Heart right ventricle (tissue), 16 donors: ENCODE data around the gene TENM4. TPM values are rescaled to one million over a fixed set of nuclear protein-coding genes. Genes with fewer than 3 reads are reported as not detected.

ENCODE experiments used
- ATAC-seq, 8 donors: fragments of 200-7000 bp; cut with Tn5 transposase; one replicate each; pipeline ENCODE4 v1.9.1; 2020; ENCODE audit warnings: mild to moderate bottlenecking in 8 of 8, moderate library complexity in 8 of 8, moderate number of reproducible peaks in 1 of 8
- DNase-seq, 2 donors: peaks; one replicate each; pipeline ENCODE4 v3.0.0-alpha.2; 2020
- H3K27ac ChIP-seq, 10 donors: fragments of 200-600 bp; sonication (generic) in 2 of 10; one replicate each; pipeline versions ENCODE4 v1.5.0 to v1.8.0; 2020 to 2022; ENCODE audit warnings: mild to moderate bottlenecking in 3 of 10
- H3K27me3 ChIP-seq, 7 donors: fragments of 200-600 bp; one replicate each; pipeline ENCODE4 v1.8.0; 2021 to 2022; ENCODE audit warnings: mild to moderate bottlenecking in 2 of 7
- H3K36me3 ChIP-seq, 9 donors: fragments of 200-600 bp; sonication (generic) in 1 of 9; one replicate each; pipeline versions ENCODE4 v1.5.0 to v1.8.0; 2020 to 2022; ENCODE audit warnings: mild to moderate bottlenecking in 2 of 9
- H3K4me1 ChIP-seq, 9 donors: fragments of 200-600 bp; sonication (generic) in 1 of 9; one replicate each; pipeline versions ENCODE4 v1.5.0 to v1.8.0; 2020 to 2022; ENCODE audit warnings: mild to moderate bottlenecking in 4 of 9
- H3K4me3 ChIP-seq, 10 donors: fragments of 200-600 bp; sonication (generic) in 2 of 10; one replicate each; pipeline versions ENCODE4 v1.5.0 to v1.8.0; 2020 to 2022; ENCODE audit warnings: mild to moderate bottlenecking in 7 of 10, moderate library complexity in 2 of 10
- H3K9me3 ChIP-seq, 11 donors: fragments of 200-600 bp in 10 of 11; sonication (generic) in 2 of 11; one replicate each; pipeline versions ENCODE4 v1.5.0 to v1.8.0; 2013 to 2022; ENCODE audit warnings: mild to moderate bottlenecking in 2 of 11, control low read depth in 1 of 11, moderate library complexity in 1 of 11
- CTCF ChIP-seq, 9 donors: fragments of 200-600 bp; sonication (generic) in 2 of 9; IDR thresholded peaks; one replicate each; pipeline versions ENCODE4 v1.5.0 to v1.8.0; 2021 to 2022; ENCODE audit warnings: antibody characterized with exemption in 9 of 9, mild to moderate bottlenecking in 5 of 9, moderate library complexity in 1 of 9
- WGBS, 2 donors: extraction: QIAGEN DNeasy Blood & Tissue Kit; methylation state at CpG; one replicate each; pipeline ENCODE4 v1.1.7; 2013; ENCODE audit warnings: inconsistent platforms in 1 of 2; 5-methylcytosine and 5-hydroxymethylcytosine counted together
- intact Hi-C, 10 donors: fragments of 100-400 bp; cut with DNase I; formaldehyde crosslinking; loops; one replicate each; pipeline versions ENCODE4 v1.11.1 to v1.14.2; 2022
- polyA plus RNA-seq, 2 donors: library from polyadenylated mRNA; stranded (reverse); fragments of 200-250 nt; gene quantifications; one replicate each; pipeline ENCODE4 v1.2.3, GENCODE V29; 2013
- total RNA-seq, 10 donors: library from RNA; stranded (reverse); fragmentation: NEBNext Ultra II Directional in 3 of 10; extraction: Animal tissue kit (Norgen Biotek cat#: 25700) in 3 of 10; gene quantifications; one replicate each; pipeline versions ENCODE4 v1.2.1 to v1.2.4, GENCODE V29; 2021 to 2023
- donor health status: Arrhythmogenic right ventricular cardiomyopathy.
- donor health status: ischemic (EF 13 %, LVEDD 7.1; RV severe dilation, severe dysfunction).
- donor health status: healthy with polysubstance abuse.
- donor health status: DM: no; HTN: yes; CAD: no.
- donor health status: DM: no; HTN: no; CAD: no.
- donor health status: ischemic (EF 25% LVEDD 6.9; RV normal size, moderate dysfunction).
- donor health status: ischemic (EF 25% LVEDD 5.7; RV mildly dilated, moderate dysfunction).
- donor health status: healthy.
- donor health status: DM: yes; HTN: yes; CAD: no.
- donor health status: Ischemic cardiomyopathy.
- donor health status: ischemic (EF 35%, LVEDD 5.7; RV mildly dilated, moderate dysfunction).
- donor health status: nonischemic (EF 11% LVEDD 7.7; RV severe dilation, severe dysfunction).
- donor health status: DM: yes; HTN: yes; CAD: no.
- donor health status: PGD.
- donor health status: ischemic (EF 29% LVEDD 5.4; RV normal size, mild dysfunction).
- donor health status: nonischemic (EF 23%, LVEDD 6.1; RV moderate dilation, normal function).

Gene TENM4
- total and polyA plus RNA-seq, 12 donors, result 0.10 to 3.6 (median 0.91) TPM

DNA sequence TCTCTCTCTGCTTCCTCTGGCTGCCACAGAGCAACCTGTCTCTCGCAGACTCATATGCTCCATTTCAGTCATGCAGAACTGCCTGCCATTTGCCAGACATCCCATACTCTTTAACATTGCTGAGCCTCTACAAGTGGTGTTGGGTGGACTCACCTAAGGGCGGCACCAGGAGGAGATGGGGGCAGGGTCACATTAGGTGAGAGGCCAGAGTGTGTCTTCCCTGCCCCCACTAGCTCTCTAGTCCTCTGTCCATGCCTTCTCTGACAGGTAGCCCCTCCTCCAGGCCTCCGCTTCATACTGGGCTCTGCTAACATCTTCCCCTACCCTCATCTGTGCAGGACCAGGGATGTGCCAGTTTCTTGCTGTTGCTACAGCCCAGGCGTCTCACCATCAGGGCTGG lies 366.3 kb downstream of the TENM4 start:
- Histone ChIP-seq H3K4me3 (no peak overlapping the region), H3K4me1 (no peaks in the 10 kb centered on the region), H3K9me3 (no peaks in the 10 kb centered on the region), H3K36me3 (no peaks in the 10 kb centered on the region), H3K27ac (no peak overlapping the region), H3K27me3 (no peaks in the 10 kb centered on the region)
- DNase-seq, result no peak
- no peak for ATAC-seq
- intact Hi-C loops, result loop anchor here in 2 of 10 donors (5.0 to 10.0 kb wide), 2 partner anchors 427 to 430 kb away; no protein-coding TSS in a partner anchor
- no peak for TF ChIP-seq CTCF (IDR thresholded peaks at IDR 0.05)
- 94 to 99% methylated on average over 4 of the region's 4 CpGs for WGBS, 2 donors

DNA sequence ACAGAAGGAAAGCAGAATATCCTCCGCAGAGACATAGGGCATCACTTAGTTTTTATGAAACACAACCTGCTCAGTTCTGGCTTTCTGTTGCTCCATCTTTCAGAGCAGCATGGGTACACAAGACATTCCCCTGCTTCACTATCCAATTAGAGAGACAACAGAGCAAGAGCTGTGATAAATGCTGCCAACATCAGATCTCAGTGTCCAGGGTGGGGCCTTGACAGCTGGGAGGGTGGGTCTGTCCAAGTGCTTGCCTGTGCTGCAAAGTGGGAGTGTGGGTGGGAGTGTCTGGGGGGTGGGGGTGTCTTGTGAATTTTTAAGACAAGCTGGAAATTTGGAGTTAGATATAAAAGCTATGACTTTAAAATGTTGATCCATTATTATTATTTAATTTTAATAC lies 369.6 kb downstream of the TENM4 start:
- intact Hi-C loops, result loop anchor here in 2 of 10 donors (5.0 to 10.0 kb wide), 2 partner anchors 424 to 426 kb away; no protein-coding TSS in a partner anchor
- H3K9me3 ChIP-seq, result no peaks in the 10 kb centered on the region
- 96 to 100% methylated on average over 1 of the region's 1 CpG for WGBS, 2 donors

GRCh38 chr11:79070518-79070917 lies 370.3 kb downstream of the TENM4 start:
- H3K4me1 ChIP-seq, result no peaks in the 10 kb centered on the region
- no peaks in the 10 kb centered on the region for H3K27me3 ChIP-seq
- H3K36me3 ChIP-seq, result no peaks in the 10 kb centered on the region
- TF ChIP-seq CTCF (IDR thresholded peaks at IDR 0.05), result no peak
- intact Hi-C loops, result loop anchor here in 2 of 10 donors (5.0 to 10.0 kb wide), 2 partner anchors 423 to 426 kb away; no protein-coding TSS in a partner anchor
- DNase-seq (no peak), ATAC-seq (no peak)
- no peak overlapping the region for H3K4me3 ChIP-seq
- WGBS, 2 donors, result 90 to 95% methylated on average over 4 of the region's 4 CpGs
- no peaks in the 10 kb centered on the region for H3K9me3 ChIP-seq
- no peak overlapping the region for H3K27ac ChIP-seq

More for the DNA sequence above, 369.6 kb downstream of the TENM4 start:
- Histone ChIP-seq H3K27ac (no peak overlapping the region), H3K36me3 (no peaks in the 10 kb centered on the region), H3K4me3 (no peak overlapping the region), H3K27me3 (no peaks in the 10 kb centered on the region), H3K4me1 (no peaks in the 10 kb centered on the region)
- ATAC-seq (no peak), DNase-seq (no peak)
- no peak for TF ChIP-seq CTCF (IDR thresholded peaks at IDR 0.05)

DNA sequence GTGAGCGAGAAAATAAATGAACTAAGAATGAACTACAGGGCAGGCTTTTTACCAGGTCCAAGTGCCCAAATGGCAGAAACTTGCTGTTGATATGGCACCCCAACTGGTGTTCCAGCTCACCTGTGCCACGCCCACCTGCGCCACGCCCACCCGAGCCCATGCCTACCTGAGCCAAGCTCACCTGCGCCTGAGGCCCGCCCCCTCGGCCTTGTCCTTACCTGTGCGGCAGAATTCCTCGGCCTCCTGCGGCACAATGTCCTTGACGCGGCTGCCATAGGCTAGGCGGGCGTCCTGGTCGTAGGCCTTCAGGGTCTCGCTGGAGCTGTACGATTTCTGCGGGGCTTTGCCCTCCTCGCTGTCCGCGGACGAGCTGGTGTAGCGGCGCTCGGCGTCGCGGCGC lies 371.3 kb downstream of the TENM4 start:
- intact Hi-C loops, result no loop called here
- no peaks in the 10 kb centered on the region for H3K4me1 ChIP-seq
- TF ChIP-seq CTCF (IDR thresholded peaks at IDR 0.05), result no peak
- no peak for DNase-seq
- no peaks in the 10 kb centered on the region for H3K9me3 ChIP-seq
- WGBS, 2 donors, result 94 to 95% methylated on average over 28 to 30 of the region's 30 CpGs
- H3K27ac ChIP-seq, result no peak overlapping the region
- no peak overlapping the region for H3K4me3 ChIP-seq
- no peak for ATAC-seq
- H3K27me3 ChIP-seq, result no peaks in the 10 kb centered on the region
- no peaks in the 10 kb centered on the region for H3K36me3 ChIP-seq
